Stimulated activated CD4-positive, alpha-beta T cell treated with anti-CD3 and anti-CD28 coated beads, Interleukin-15, amount 100 ng/mL, for 48 hours (primary cell): ENCODE data around the gene KIF12.
"Not testable (repeated sequence)": the region's sequence is repeated elsewhere in the genome, so short reads cannot be mapped to it uniquely, and the experiment has no call there.

Source experiments
- DNase-seq, 2 donors: peaks; one replicate each; pipeline ENCODE4 v3.0.0-alpha.2; 2020; ENCODE audit warnings: low read depth in 2 of 2

KIF12 gene

GRCh38 chr9:114098936-114099668 is at the start of gene KIF12:
Gene KIF12, minus strand, starts transcription at chr9:114099292. Its CDS starts 16 bp downstream, at chr9:114099276.
- DNase-seq, result no peak

GRCh38 chr9:114146735-114147134 is 47.6 kb upstream of the KIF12 start:
- no peak for DNase-seq

GRCh38 chr9:114143234-114143633 is 44.1 kb upstream of the KIF12 start:
- no peak for DNase-seq

GRCh38 chr9:114141553-114142402 is 42.7 kb upstream of the KIF12 start:
- no peak for DNase-seq

- DNase-seq, result no peak
Measured at GRCh38 chr9:114140850-114141249, 41.8 kb upstream of the KIF12 start.

- DNase-seq, result no peak
Measured at GRCh38 chr9:114140401-114140800, 41.3 kb upstream of the KIF12 start.

- no peak for DNase-seq
Measured at GRCh38 chr9:114139071-114139470, 40.0 kb upstream of the KIF12 start.

GRCh38 chr9:114138552-114138971 is 39.5 kb upstream of the KIF12 start:
- DNase-seq, result no peak

GRCh38 chr9:114137831-114138230 is 38.7 kb upstream of the KIF12 start:
- no peak for DNase-seq

GRCh38 chr9:114134827-114135396 is 35.8 kb upstream of the KIF12 start:
- no peak for DNase-seq

GRCh38 chr9:114132550-114132918 is 33.4 kb upstream of the KIF12 start:
- no peak for DNase-seq

- no peak for DNase-seq
Measured at GRCh38 chr9:114131808-114132549, 32.9 kb upstream of the KIF12 start.

GRCh38 chr9:114130624-114131277 is 31.7 kb upstream of the KIF12 start:
- DNase-seq, result no peak

GRCh38 chr9:114130141-114130540 is 31.0 kb upstream of the KIF12 start:
- no peak for DNase-seq

- not testable (repeated sequence) for DNase-seq
Measured at GRCh38 chr9:114128759-114129158, 29.7 kb upstream of the KIF12 start.

- DNase-seq, result no peak
Measured at GRCh38 chr9:114126247-114127060, 27.4 kb upstream of the KIF12 start.

GRCh38 chr9:114125476-114126013 is 26.5 kb upstream of the KIF12 start:
- DNase-seq, result no peak

- no peak for DNase-seq
Measured at GRCh38 chr9:114124666-114125475, 25.8 kb upstream of the KIF12 start.

- DNase-seq, result no peak
Measured at GRCh38 chr9:114124138-114124537, 25.0 kb upstream of the KIF12 start.
